Measurements from ENCODE around the gene ACSL6. TPM values are rescaled to one million over a fixed set of nuclear protein-coding genes. Genes with fewer than 3 reads are reported as not detected.

ACSL6 gene
- total and polyA plus RNA-seq, 2 experiments from 2014 or later = 1.7 to 2.4 TPM

GRCh38 chr5:131983244-131983771 is 28.1 kb downstream of the ACSL6 start:
- H3K9me3 ChIP-seq (ENCODE audit: low read depth) = no peaks in the 10 kb centered on the region
- WGBS (ENCODE audit: low lambda C conversion rate, missing lambda C conversion rate) = 81% methylated on average over 2 of the region's 2 CpGs
- H3K27me3 ChIP-seq = no peaks in the 10 kb centered on the region
- H3K4me1 ChIP-seq (ENCODE audit: insufficient read depth) = no peaks in the 10 kb centered on the region
- H3K27ac ChIP-seq = no peak overlapping the region
- no peaks in the 10 kb centered on the region for H3K79me2 ChIP-seq
- TF ChIP-seq CTCF (IDR thresholded peaks at IDR 0.05; ENCODE audit: poor library complexity) (no peak), EZH2 (IDR thresholded peaks at IDR 0.05; ENCODE audit: borderline replicate concordance) (no peak), EZH2phosphoT487 (IDR thresholded peaks at IDR 0.05; ENCODE audit: low read depth, severe bottlenecking, unreplicated experiment) (no peak)
- no peak overlapping the region for H2AFZ ChIP-seq
- no peaks in the 10 kb centered on the region for H3K36me3 ChIP-seq (replicated peaks; ENCODE audit: insufficient read depth, low read depth)
- no peaks in the 10 kb centered on the region for H3K9me2 ChIP-seq (replicated peaks; ENCODE audit: insufficient read depth)
- DNase-seq (ENCODE audit: low spot score) = no peak
- H3K4me3 ChIP-seq = no peak overlapping the region
- no peak overlapping the region for H3K4me2 ChIP-seq
- no peaks in the 10 kb centered on the region for H4K20me1 ChIP-seq (ENCODE audit: insufficient read depth, poor library complexity, severe bottlenecking)

DNA sequence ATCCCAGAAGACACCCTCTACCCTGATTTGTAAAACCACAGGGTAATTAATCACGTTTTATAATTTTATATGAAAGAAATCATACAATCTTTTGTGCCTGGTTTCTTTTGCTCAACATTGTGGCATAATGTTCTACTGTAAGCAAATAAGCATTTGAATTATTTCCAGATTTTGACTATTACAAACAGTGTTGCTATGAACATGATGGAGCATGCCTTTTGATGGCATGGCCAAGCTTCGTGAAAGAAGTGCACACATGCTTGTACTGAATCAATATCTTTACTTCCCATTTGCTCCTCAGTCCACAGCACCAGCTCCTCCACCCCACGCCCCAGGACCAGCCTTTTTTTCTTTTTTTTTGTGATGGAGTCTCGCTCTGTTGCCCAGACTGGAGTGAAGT is 29.9 kb downstream of the ACSL6 start:
- Histone ChIP-seq H3K4me2 (no peak overlapping the region), H3K4me1 (ENCODE audit: insufficient read depth) (no peaks in the 10 kb centered on the region), H3K79me2 (no peaks in the 10 kb centered on the region), H2AFZ (no peak overlapping the region), H3K9me2 (replicated peaks; ENCODE audit: insufficient read depth) (no peaks in the 10 kb centered on the region), H3K27ac (no peak overlapping the region), H4K20me1 (ENCODE audit: insufficient read depth, poor library complexity, severe bottlenecking) (no peaks in the 10 kb centered on the region), H3K27me3 (no peaks in the 10 kb centered on the region), H3K36me3 (replicated peaks; ENCODE audit: insufficient read depth, low read depth) (no peaks in the 10 kb centered on the region), H3K4me3 (no peak overlapping the region), H3K9me3 (ENCODE audit: low read depth) (no peaks in the 10 kb centered on the region)
- 75% methylated on average over 4 of the region's 4 CpGs for WGBS (ENCODE audit: low lambda C conversion rate, missing lambda C conversion rate)
- no peak for TF ChIP-seq EZH2phosphoT487 (IDR thresholded peaks at IDR 0.05; ENCODE audit: low read depth, severe bottlenecking, unreplicated experiment)
- no peak for TF ChIP-seq EZH2 (IDR thresholded peaks at IDR 0.05; ENCODE audit: borderline replicate concordance)
- TF ChIP-seq CTCF (IDR thresholded peaks at IDR 0.05; ENCODE audit: poor library complexity) = no peak
- no peak for DNase-seq (ENCODE audit: low spot score)

- no peaks in the 10 kb centered on the region for H3K9me2 ChIP-seq (replicated peaks; ENCODE audit: insufficient read depth)
These were observed 30.8 kb downstream of the ACSL6 start for GRCh38 chr5:131980696-131981095.

More at GRCh38 chr5:131980696-131981095, 30.8 kb downstream of the ACSL6 start:
- Histone ChIP-seq H2AFZ (no peak overlapping the region), H3K27ac (no peak overlapping the region), H3K4me1 (ENCODE audit: insufficient read depth) (no peaks in the 10 kb centered on the region), H3K9me3 (ENCODE audit: low read depth) (no peaks in the 10 kb centered on the region), H3K79me2 (no peaks in the 10 kb centered on the region), H4K20me1 (ENCODE audit: insufficient read depth, poor library complexity, severe bottlenecking) (no peaks in the 10 kb centered on the region), H3K4me2 (no peak overlapping the region), H3K27me3 (no peaks in the 10 kb centered on the region), H3K4me3 (no peak overlapping the region), H3K36me3 (replicated peaks; ENCODE audit: insufficient read depth, low read depth) (no peaks in the 10 kb centered on the region)
- no peak for TF ChIP-seq CTCF (IDR thresholded peaks at IDR 0.05; ENCODE audit: poor library complexity)
- no peak for TF ChIP-seq EZH2 (IDR thresholded peaks at IDR 0.05; ENCODE audit: borderline replicate concordance)
- no peak for TF ChIP-seq EZH2phosphoT487 (IDR thresholded peaks at IDR 0.05; ENCODE audit: low read depth, severe bottlenecking, unreplicated experiment)
- WGBS (ENCODE audit: low lambda C conversion rate, missing lambda C conversion rate) = 77% methylated on average over 4 of the region's 4 CpGs
- DNase-seq (ENCODE audit: low spot score) = no peak

Data from hepatocyte (in vitro differentiated cells).